GM12878 (cell line): ENCODE data around the gene EPS8. TPM values are rescaled to one million over a fixed set of nuclear protein-coding genes. Genes with fewer than 3 reads are reported as not detected.
A peak's percentile ranks its signal among the peaks of the same experiment; 100 is the strongest.

Source experiments
- ATAC-seq: fragments of 200-7000 bp; cut with Tn5 transposase; 3 replicates; pipeline ENCODE4 v1.9.1; 2020; ENCODE audit warnings: mild to moderate bottlenecking, moderate library complexity
- BruUV-seq: library from RNA; stranded (reverse); fragments of 400-500 nt; replicated peaks from 2 replicates; lab custom pipeline; 2021; lab: Mats Ljungman, UMichigan
- CTCF ChIA-PET: fragments of 300-600 bp; sonication (Branson Sonifier 250); formaldehyde crosslinking; extraction: SDS; loops from one replicate; lab custom pipeline; 2021; ENCODE audit warnings: inconsistent platforms; lab: Yijun Ruan, JAX
- POLR2A ChIA-PET: fragments of 350-600 bp; formaldehyde crosslinking; extraction: SDS; loops from one replicate; lab custom pipeline; 2021; ENCODE audit warnings: inconsistent platforms; lab: Charles Lee
- RAD21 ChIA-PET: fragments of 300-600 bp; sonication (Branson Sonifier 250); formaldehyde crosslinking; loops from one replicate; lab custom pipeline; 2023; ENCODE audit warnings: antibody characterized with exemption; ENCODE audit not compliant: unreplicated experiment; lab: Charles Lee
- SMC1A ChIA-PET: fragments of 300-600 bp; sonication (Branson Sonifier 250); formaldehyde crosslinking; loops from one replicate; lab custom pipeline; 2023; ENCODE audit not compliant: unreplicated experiment, uncharacterized antibody; lab: Charles Lee
- DNase-seq: peaks from one replicate; pipeline ENCODE4 v3.0.0-alpha.2; 2011; ENCODE audit warnings: low read depth, low spot score
- FAIRE-seq: peaks from 3 replicates; lab custom pipeline; 2011; peaks lifted over from hg19 to GRCh38; lab: Jason Lieb, UNC
- H2AFZ ChIP-seq: 2 replicates; pipeline ENCODE4 v1.6.0; 2011; ENCODE audit warnings: low read depth, low read length, control low read depth; ENCODE audit not compliant: control insufficient read depth
- H3K27ac ChIP-seq: 2 replicates; pipeline ENCODE4 v1.5.1; 2011; ENCODE audit warnings: control low read depth; ENCODE audit not compliant: control insufficient read depth, insufficient read depth
- H3K27me3 ChIP-seq, 2 experiments: replicated peaks in 1 of 2; 2 replicates each; pipeline versions ENCODE4 v1.6.0 to v1.6.1; 2011; ENCODE audit warnings: low read length in 1 of 2; ENCODE audit not compliant: control insufficient read depth in 2 of 2, insufficient read depth in 2 of 2
- H3K36me3 ChIP-seq, 2 experiments: 2 replicates each; pipeline ENCODE4 v1.5.1; 2011; ENCODE audit warnings: low read length in 1 of 2; ENCODE audit not compliant: control insufficient read depth in 2 of 2, insufficient read depth in 2 of 2
- H3K4me1 ChIP-seq: 2 replicates; pipeline ENCODE4 v1.6.1; 2011; ENCODE audit warnings: mild to moderate bottlenecking, low read length, moderate library complexity, mixed read lengths; ENCODE audit not compliant: control insufficient read depth, insufficient read depth
- H3K4me2 ChIP-seq: 2 replicates; pipeline ENCODE4 v1.6.0; 2011; ENCODE audit warnings: control low read depth; ENCODE audit not compliant: control insufficient read depth, insufficient read depth
- H3K4me3 ChIP-seq: fragments of 200-600 bp; sonication (generic); 2 replicates; pipeline ENCODE4 v1.5.1; 2016
- H3K79me2 ChIP-seq: 2 replicates; pipeline ENCODE4 v1.6.0; 2011; ENCODE audit warnings: low read length; ENCODE audit not compliant: control insufficient read depth, insufficient read depth
- H3K9ac ChIP-seq: 2 replicates; pipeline ENCODE4 v1.8.0; 2011; ENCODE audit warnings: low read length, control low read depth, mixed read lengths; ENCODE audit not compliant: control insufficient read depth, insufficient read depth
- H3K9me3 ChIP-seq: replicated peaks from 3 replicates; pipeline ENCODE4 v1.5.1; 2011; ENCODE audit warnings: mild to moderate bottlenecking, low read length; ENCODE audit not compliant: control insufficient read depth, insufficient read depth
- H4K20me1 ChIP-seq: 2 replicates; pipeline ENCODE4 v1.6.0; 2011; ENCODE audit not compliant: control insufficient read depth, insufficient read depth
- BMI1 ChIP-seq: fragments of 450-650 bp; IDR thresholded peaks from 2 replicates; pipeline ENCODE4 v1.6.1; 2016; ENCODE audit warnings: mild to moderate bottlenecking, moderate library complexity, borderline replicate concordance
- EGR1 ChIP-seq, 2 experiments: IDR thresholded peaks; 1 replicate in 1 of 2; 2 replicates in 1 of 2; pipeline ENCODE4 v1.6.1; 2011 to 2012; ENCODE audit warnings: low read depth in 2 of 2, low read length in 2 of 2, borderline replicate concordance in 1 of 2, mild to moderate bottlenecking in 1 of 2, moderate library complexity in 1 of 2
- ETV6 ChIP-seq, 2 experiments: fragments of 450-650 bp in 1 of 2; IDR thresholded peaks in 1 of 2; conservative IDR thresholded peaks in 1 of 2; 2 replicates each; pipeline ENCODE4 v1.6.1; 2014; ENCODE audit warnings: antibody characterized with exemption in 1 of 2, borderline replicate concordance in 1 of 2, low read depth in 1 of 2, mild to moderate bottlenecking in 1 of 2, moderate library complexity in 1 of 2
- HDAC2 ChIP-seq: fragments of 200-600 bp; sonication (generic); IDR thresholded peaks from 2 replicates; pipeline ENCODE4 v1.6.1; 2017
- IKZF1 ChIP-seq: fragments of 450-650 bp; conservative IDR thresholded peaks from 2 replicates; pipeline ENCODE4 v1.6.1; 2017; ENCODE audit warnings: antibody characterized with exemption, mild to moderate bottlenecking
- IKZF2 ChIP-seq, 2 experiments: fragments of 450-650 bp; IDR thresholded peaks; 2 replicates each; pipeline ENCODE4 v1.6.1; 2017; ENCODE audit warnings: mild to moderate bottlenecking in 2 of 2, moderate library complexity in 2 of 2
- RELA ChIP-seq: fragments of 450-650 bp; IDR thresholded peaks from 2 replicates; pipeline ENCODE4 v1.8.0; 2014; ENCODE audit warnings: borderline replicate concordance; ENCODE audit not compliant: partially characterized antibody
- RFX5 ChIP-seq: IDR thresholded peaks from 2 replicates; pipeline ENCODE4 v1.6.1; 2011; ENCODE audit warnings: low read depth, low read length, improper control_type of control experiment
- SIX5 ChIP-seq: IDR thresholded peaks from 2 replicates; pipeline ENCODE4 v1.6.1; 2011; ENCODE audit warnings: mild to moderate bottlenecking, low read depth, low read length, moderate library complexity; ENCODE audit not compliant: severe bottlenecking
- STAT1 ChIP-seq: fragments of 450-650 bp; conservative IDR thresholded peaks from 2 replicates; pipeline ENCODE4 v1.6.1; 2014; ENCODE audit warnings: antibody characterized with exemption, mild to moderate bottlenecking
- WGBS: methylation state at CpG from one replicate; pipeline ENCODE4 v1.1.6; 2016; ENCODE audit warnings: low lambda C conversion rate; ENCODE audit not compliant: insufficient replicate concordance, insufficient coverage; ENCODE audit errors: missing lambda C conversion rate; 5-methylcytosine and 5-hydroxymethylcytosine counted together
- in situ Hi-C: fragments of 300-500 bp; cut with MboI; formaldehyde crosslinking; loops from 9 replicates; pipeline ENCODE4 v1.14.3; 2018; ENCODE audit warnings: mixed read lengths
- intact Hi-C: fragments of 100-400 bp; cut with micrococcal nuclease; formaldehyde crosslinking; loops from one replicate; pipeline ENCODE4 v1.14.2; 2022; ENCODE audit not compliant: unreplicated experiment
- polyA plus RNA-seq, 11 experiments: library from polyadenylated mRNA; depleted of rRNA in 4 of 11; unstranded in 6 of 11; stranded (reverse) in 5 of 11; fragments of >200 nt; fragmentation: Nextera tagmentation in 4 of 11; fragmentation: Illumina TruSeq in 1 of 11; extraction: Ambion mirVana in 4 of 11; extraction: Trizol in 1 of 11; gene quantifications; 1 replicate in 1 of 11; 2 replicates in 10 of 11; pipeline versions ENCODE4 v1.2.1 to v1.2.3, GENCODE V29; 2011 to 2016; ENCODE audit warnings: inconsistent platforms in 2 of 11, missing spikeins in 2 of 11, low read depth in 1 of 11
- total RNA-seq, 4 experiments: library from RNA; depleted of rRNA in 3 of 4; stranded (reverse); fragments of >200 nt in 3 of 4; fragmentation: Illumina TruSeq in 1 of 4; extraction: Trizol in 1 of 4; gene quantifications; 2 replicates each; pipeline versions ENCODE4 v1.2.1 to v1.2.3, GENCODE V29; 2013 to 2021
- TF ChIP-seq, protein P1 (sequence below): IDR thresholded peaks from 2 replicates; pipeline ENCODE4 v1.6.1; 2011; ENCODE audit warnings: borderline replicate concordance, low read depth, mild to moderate bottlenecking, moderate library complexity, mixed read lengths, low read length; ENCODE audit not compliant: insufficient read depth; ENCODE audit errors: extremely low read length
- TF ChIP-seq, protein P2 (sequence below): fragments of 450-650 bp; IDR thresholded peaks from 2 replicates; pipeline ENCODE4 v1.6.1; 2017; ENCODE audit warnings: antibody characterized with exemption, mild to moderate bottlenecking, moderate library complexity
- TF ChIP-seq, protein P3 (sequence below): fragments of 450-650 bp; IDR thresholded peaks from 2 replicates; pipeline ENCODE4 v1.6.1; 2016; ENCODE audit warnings: mild to moderate bottlenecking

EPS8 gene
- total and polyA plus RNA-seq, 10 of the 15 experiments (the other 5 are each of a cell fraction or from before 2014, with no cell fraction given), result 1.3 to 127 (median 3.4) TPM

DNA sequence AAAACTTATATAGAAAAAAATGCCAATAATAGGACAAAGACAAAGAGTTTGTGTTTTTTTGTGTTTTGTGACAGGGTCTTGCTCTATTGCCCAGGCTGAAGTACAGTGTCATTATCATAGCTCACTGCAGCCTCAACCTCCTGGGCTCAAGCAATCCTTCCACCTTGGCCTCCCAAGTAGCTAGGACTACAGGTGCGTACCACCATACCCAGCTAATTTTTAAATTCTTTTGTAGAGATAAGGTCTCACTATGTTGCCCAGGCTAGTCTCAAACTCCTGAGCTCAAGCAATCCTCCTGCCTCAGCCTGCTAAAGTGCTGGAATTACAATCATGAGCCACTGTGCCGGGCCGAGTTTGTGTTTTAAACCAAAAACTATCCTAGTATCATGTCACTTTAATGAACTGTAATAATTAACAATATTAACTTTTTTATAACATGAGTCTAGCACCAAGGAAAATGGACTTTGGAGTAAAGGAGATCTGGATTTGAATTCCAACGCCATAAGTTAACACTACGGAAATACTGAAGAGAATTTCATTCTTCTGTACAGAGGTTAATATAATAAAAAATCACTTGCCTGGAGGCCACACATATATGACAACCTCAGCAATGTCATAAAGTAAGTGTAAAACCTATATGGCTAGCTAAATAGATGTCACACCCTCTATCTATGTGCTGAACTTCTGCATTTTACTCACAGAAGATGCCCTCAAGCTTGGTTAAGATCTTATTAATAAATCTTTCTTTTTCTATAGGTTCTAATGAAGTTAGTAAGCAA, 53.2 kb downstream of the EPS8 start (continued):
- TF ChIP-seq, protein P1, sequence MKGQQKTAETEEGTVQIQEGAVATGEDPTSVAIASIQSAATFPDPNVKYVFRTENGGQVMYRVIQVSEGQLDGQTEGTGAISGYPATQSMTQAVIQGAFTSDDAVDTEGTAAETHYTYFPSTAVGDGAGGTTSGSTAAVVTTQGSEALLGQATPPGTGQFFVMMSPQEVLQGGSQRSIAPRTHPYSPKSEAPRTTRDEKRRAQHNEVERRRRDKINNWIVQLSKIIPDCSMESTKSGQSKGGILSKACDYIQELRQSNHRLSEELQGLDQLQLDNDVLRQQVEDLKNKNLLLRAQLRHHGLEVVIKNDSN, result no peak
- TF ChIP-seq, protein P2, sequence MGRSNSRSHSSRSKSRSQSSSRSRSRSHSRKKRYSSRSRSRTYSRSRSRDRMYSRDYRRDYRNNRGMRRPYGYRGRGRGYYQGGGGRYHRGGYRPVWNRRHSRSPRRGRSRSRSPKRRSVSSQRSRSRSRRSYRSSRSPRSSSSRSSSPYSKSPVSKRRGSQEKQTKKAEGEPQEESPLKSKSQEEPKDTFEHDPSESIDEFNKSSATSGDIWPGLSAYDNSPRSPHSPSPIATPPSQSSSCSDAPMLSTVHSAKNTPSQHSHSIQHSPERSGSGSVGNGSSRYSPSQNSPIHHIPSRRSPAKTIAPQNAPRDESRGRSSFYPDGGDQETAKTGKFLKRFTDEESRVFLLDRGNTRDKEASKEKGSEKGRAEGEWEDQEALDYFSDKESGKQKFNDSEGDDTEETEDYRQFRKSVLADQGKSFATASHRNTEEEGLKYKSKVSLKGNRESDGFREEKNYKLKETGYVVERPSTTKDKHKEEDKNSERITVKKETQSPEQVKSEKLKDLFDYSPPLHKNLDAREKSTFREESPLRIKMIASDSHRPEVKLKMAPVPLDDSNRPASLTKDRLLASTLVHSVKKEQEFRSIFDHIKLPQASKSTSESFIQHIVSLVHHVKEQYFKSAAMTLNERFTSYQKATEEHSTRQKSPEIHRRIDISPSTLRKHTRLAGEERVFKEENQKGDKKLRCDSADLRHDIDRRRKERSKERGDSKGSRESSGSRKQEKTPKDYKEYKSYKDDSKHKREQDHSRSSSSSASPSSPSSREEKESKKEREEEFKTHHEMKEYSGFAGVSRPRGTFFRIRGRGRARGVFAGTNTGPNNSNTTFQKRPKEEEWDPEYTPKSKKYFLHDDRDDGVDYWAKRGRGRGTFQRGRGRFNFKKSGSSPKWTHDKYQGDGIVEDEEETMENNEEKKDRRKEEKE, result no peak
- TF ChIP-seq RFX5 (no peak), HDAC2 (no peak), EGR1 (IDR thresholded peaks at IDR 0.05; ENCODE audit: borderline replicate concordance in 1 of 2, low read depth in 2 of 2, low read length in 2 of 2) (no peak), BMI1 (no peak)

GRCh38 chr12:15733136-15733535, 56.1 kb downstream of the EPS8 start:
- H3K4me2 ChIP-seq, result no peak overlapping the region
- in situ Hi-C loops, result no loop called here
- H3K9ac ChIP-seq, result no peak overlapping the region
- CTCF ChIA-PET, result interaction anchor here (1.0 to 3.3 kb wide), 8 partner anchors 13 to 47 kb away, joined by 4 to 30 read pairs (median 6); no protein-coding TSS in a partner anchor
- FAIRE-seq (no peak), ATAC-seq (peak; percentile 57), DNase-seq (no peak)
- no peaks in the 10 kb centered on the region for H3K27me3 ChIP-seq
- SMC1A ChIA-PET, result interaction anchor here (0.6 to 14.5 kb wide), 28 partner anchors 13 to 928 kb away, joined by 3 to 213 read pairs (median 4); no protein-coding TSS in a partner anchor
- RAD21 ChIA-PET, result interaction anchor here (0.7 to 4.6 kb wide), 23 partner anchors 13 to 201 kb away, joined by 3 to 52 read pairs (median 5); partner anchors contain the start of gene EPS8
- no peak overlapping the region for H3K4me3 ChIP-seq
- no peaks in the 10 kb centered on the region for H3K79me2 ChIP-seq
- POLR2A ChIA-PET, result interaction anchor here (0.6 to 4.9 kb wide), 17 partner anchors 13 to 150 kb away, joined by 3 to 48 read pairs (median 4); partner anchors contain the start of gene EPS8
- no peaks in the 10 kb centered on the region for H3K4me1 ChIP-seq
- no peaks in the 10 kb centered on the region for H3K9me3 ChIP-seq
- intact Hi-C loops, result loop anchor here (2.0 to 5.0 kb wide), 2 partner anchors 32 to 54 kb away; partner anchors contain the start of gene EPS8
- H2AFZ ChIP-seq, result no peak overlapping the region
- 27% methylated on average over 3 of the region's 3 CpGs for WGBS
- BruUV-seq, result no TSS peak
- no peak overlapping the region for H3K27ac ChIP-seq
- H3K36me3 ChIP-seq, result no peaks in the 10 kb centered on the region
- no peaks in the 10 kb centered on the region for H4K20me1 ChIP-seq
- TF ChIP-seq IKZF2 (IDR thresholded peaks at IDR 0.05) (peak; percentile 61 to 69), ETV6 (conservative IDR thresholded peaks at IDR 0.05 in 1 of 2, IDR thresholded peaks at IDR 0.05 in 1 of 2; ENCODE audit: borderline replicate concordance in 1 of 2, low read depth in 1 of 2) (no peak), SIX5 (no peak), IKZF1 (no peak; the same call in none of the 2 replicates), RELA (peak; percentile 25), STAT1 (no peak)
- TF ChIP-seq, protein P3, sequence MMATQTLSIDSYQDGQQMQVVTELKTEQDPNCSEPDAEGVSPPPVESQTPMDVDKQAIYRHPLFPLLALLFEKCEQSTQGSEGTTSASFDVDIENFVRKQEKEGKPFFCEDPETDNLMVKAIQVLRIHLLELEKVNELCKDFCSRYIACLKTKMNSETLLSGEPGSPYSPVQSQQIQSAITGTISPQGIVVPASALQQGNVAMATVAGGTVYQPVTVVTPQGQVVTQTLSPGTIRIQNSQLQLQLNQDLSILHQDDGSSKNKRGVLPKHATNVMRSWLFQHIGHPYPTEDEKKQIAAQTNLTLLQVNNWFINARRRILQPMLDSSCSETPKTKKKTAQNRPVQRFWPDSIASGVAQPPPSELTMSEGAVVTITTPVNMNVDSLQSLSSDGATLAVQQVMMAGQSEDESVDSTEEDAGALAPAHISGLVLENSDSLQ, result no peak
